Stimulated activated effector memory CD8-positive, alpha-beta T cell treated with anti-CD3 and anti-CD28 coated beads, Interleukin-12 subunit alpha, Interleukin-12 subunit beta, amount 100 ng/mL, for 72 hours (primary cell): ENCODE data around the gene SFMBT2.

Experiments used
- ATAC-seq: fragments of 150-1000 bp; cut with Tn5 transposase; 2 replicates; pipeline ENCODE4 v1.10.0; 2021
- DNase-seq, 2 donors: peaks; one replicate each; pipeline ENCODE4 v3.0.0; 2021 to 2022; ENCODE audit warnings: low spot score in 2 of 2
- H3K27ac Mint-ChIP-seq: one replicate; pipeline ENCODE4 v1.8.0; 2022; ENCODE audit warnings: mild to moderate bottlenecking, mixed read lengths
- H3K36me3 Mint-ChIP-seq: one replicate; pipeline ENCODE4 v1.8.0; 2022; ENCODE audit warnings: mild to moderate bottlenecking, mixed read lengths
- H3K4me1 Mint-ChIP-seq: one replicate; pipeline ENCODE4 v1.8.0; 2022; ENCODE audit warnings: mixed read lengths
- H3K4me3 Mint-ChIP-seq: one replicate; pipeline ENCODE4 v1.8.0; 2022; ENCODE audit warnings: mild to moderate bottlenecking, mixed read lengths
- H3K9me3 Mint-ChIP-seq: one replicate; pipeline ENCODE4 v1.8.0; 2022; ENCODE audit warnings: mixed read lengths

Gene SFMBT2

GRCh38 chr10:7340179-7340874 is 70.5 kb downstream of the SFMBT2 start:
- Mint-ChIP-seq H3K27ac (peak overlapping the region; percentile 86), H3K4me3 (no peak overlapping the region), H3K9me3 (no peaks in the 10 kb centered on the region), H3K36me3 (peaks cover 45% of the 10 kb centered on the region), H3K4me1 (peaks cover 54% of the 10 kb centered on the region)
- DNase-seq (no peak), ATAC-seq (peak; percentile 60)

GRCh38 chr10:7339510-7339909 is 71.3 kb downstream of the SFMBT2 start:
- DNase-seq, result no peak
- H3K4me3 Mint-ChIP-seq, result no peak overlapping the region
- peaks cover 45% of the 10 kb centered on the region for H3K36me3 Mint-ChIP-seq
- H3K4me1 Mint-ChIP-seq, result peaks cover 59% of the 10 kb centered on the region
- no peaks in the 10 kb centered on the region for H3K9me3 Mint-ChIP-seq
- no peak for ATAC-seq
- H3K27ac Mint-ChIP-seq, result peak overlapping the region; percentile 86

GRCh38 chr10:7338469-7338868 is 72.4 kb downstream of the SFMBT2 start:
- Mint-ChIP-seq H3K4me3 (no peak overlapping the region), H3K4me1 (peaks cover 69% of the 10 kb centered on the region), H3K36me3 (peaks cover 45% of the 10 kb centered on the region), H3K9me3 (no peaks in the 10 kb centered on the region), H3K27ac (no peak overlapping the region)
- peak; percentile 51 for ATAC-seq
- DNase-seq, result no peak

GRCh38 chr10:7337431-7338171 is 73.2 kb downstream of the SFMBT2 start:
- ATAC-seq (peak; percentile 70), DNase-seq (no peak)
- H3K4me1 Mint-ChIP-seq, result peaks cover 69% of the 10 kb centered on the region
- peak overlapping the region; percentile 87 for H3K27ac Mint-ChIP-seq
- peaks cover 45% of the 10 kb centered on the region for H3K36me3 Mint-ChIP-seq
- no peaks in the 10 kb centered on the region for H3K9me3 Mint-ChIP-seq
- peak overlapping the region; percentile 28 for H3K4me3 Mint-ChIP-seq

- H3K4me3 Mint-ChIP-seq, result no peak overlapping the region
- peaks cover 80% of the 10 kb centered on the region for H3K4me1 Mint-ChIP-seq
- no peak for ATAC-seq
- H3K27ac Mint-ChIP-seq, result peak overlapping the region; percentile 12
- peaks cover 32% of the 10 kb centered on the region for H3K36me3 Mint-ChIP-seq
- DNase-seq, result no peak
- no peaks in the 10 kb centered on the region for H3K9me3 Mint-ChIP-seq
These were observed 74.9 kb downstream of the SFMBT2 start for GRCh38 chr10:7335977-7336376.

GRCh38 chr10:7334642-7334964 is 76.2 kb downstream of the SFMBT2 start:
- Mint-ChIP-seq H3K4me1 (peaks cover 80% of the 10 kb centered on the region), H3K9me3 (no peaks in the 10 kb centered on the region), H3K36me3 (peaks cover 26% of the 10 kb centered on the region), H3K27ac (peak overlapping the region; percentile 68), H3K4me3 (no peak overlapping the region)
- DNase-seq, result no peak
- ATAC-seq, result no peak

- Mint-ChIP-seq H3K36me3 (peaks cover 31% of the 10 kb centered on the region), H3K4me3 (no peak overlapping the region), H3K27ac (peak overlapping the region; percentile 68), H3K9me3 (no peaks in the 10 kb centered on the region), H3K4me1 (peaks cover 78% of the 10 kb centered on the region)
- no peak for DNase-seq
- ATAC-seq, result no peak
These were observed 76.7 kb downstream of the SFMBT2 start for GRCh38 chr10:7333961-7334641.

GRCh38 chr10:7329219-7329618 is 81.6 kb downstream of the SFMBT2 start:
- Mint-ChIP-seq H3K4me1 (peaks cover 45% of the 10 kb centered on the region), H3K36me3 (peaks cover 7% of the 10 kb centered on the region), H3K4me3 (no peak overlapping the region)

GRCh38 chr10:7327885-7328284 is 82.9 kb downstream of the SFMBT2 start:
- ATAC-seq (no peak), DNase-seq (no peak)
- Mint-ChIP-seq H3K36me3 (peaks cover 7% of the 10 kb centered on the region), H3K9me3 (no peaks in the 10 kb centered on the region), H3K4me3 (no peak overlapping the region), H3K4me1 (peaks cover 42% of the 10 kb centered on the region), H3K27ac (no peak overlapping the region)

More at GRCh38 chr10:7329219-7329618, 81.6 kb downstream of the SFMBT2 start:
- ATAC-seq (peak; percentile 26), DNase-seq (no peak)
- Mint-ChIP-seq H3K9me3 (no peaks in the 10 kb centered on the region), H3K27ac (no peak overlapping the region)

- no peak for DNase-seq
- ATAC-seq, result no peak
- peaks cover 39% of the 10 kb centered on the region for H3K4me1 Mint-ChIP-seq
- H3K27ac Mint-ChIP-seq, result no peak overlapping the region
- no peak overlapping the region for H3K4me3 Mint-ChIP-seq
- peaks cover 14% of the 10 kb centered on the region for H3K36me3 Mint-ChIP-seq
- H3K9me3 Mint-ChIP-seq, result peaks cover 5% of the 10 kb centered on the region
These were observed 88.2 kb downstream of the SFMBT2 start for GRCh38 chr10:7322623-7323022.

GRCh38 chr10:7320072-7320471 is 90.8 kb downstream of the SFMBT2 start:
- peaks cover 14% of the 10 kb centered on the region for H3K36me3 Mint-ChIP-seq
- H3K9me3 Mint-ChIP-seq, result peaks cover 5% of the 10 kb centered on the region
- H3K27ac Mint-ChIP-seq, result peak overlapping the region; percentile 78
- DNase-seq, result no peak
- H3K4me3 Mint-ChIP-seq, result peak overlapping the region; percentile 0
- no peak for ATAC-seq
- H3K4me1 Mint-ChIP-seq, result peaks cover 55% of the 10 kb centered on the region

GRCh38 chr10:7319632-7320031 is 91.2 kb downstream of the SFMBT2 start:
- peak overlapping the region; percentile 0 for H3K4me3 Mint-ChIP-seq
- H3K27ac Mint-ChIP-seq, result peak overlapping the region; percentile 78
- DNase-seq (no peak), ATAC-seq (no peak)
- H3K36me3 Mint-ChIP-seq, result peaks cover 14% of the 10 kb centered on the region
- H3K4me1 Mint-ChIP-seq, result peaks cover 59% of the 10 kb centered on the region
- peaks cover 5% of the 10 kb centered on the region for H3K9me3 Mint-ChIP-seq

GRCh38 chr10:7318836-7319235 is 92.0 kb downstream of the SFMBT2 start:
- Mint-ChIP-seq H3K4me1 (peaks cover 60% of the 10 kb centered on the region), H3K27ac (no peak overlapping the region), H3K36me3 (peaks cover 14% of the 10 kb centered on the region), H3K9me3 (peaks cover 5% of the 10 kb centered on the region), H3K4me3 (no peak overlapping the region)
- no peak for ATAC-seq
- no peak for DNase-seq

GRCh38 chr10:7317786-7318446 is 92.9 kb downstream of the SFMBT2 start:
- H3K9me3 Mint-ChIP-seq, result peaks cover 5% of the 10 kb centered on the region
- no peak for ATAC-seq
- peaks cover 21% of the 10 kb centered on the region for H3K36me3 Mint-ChIP-seq
- peaks cover 65% of the 10 kb centered on the region for H3K4me1 Mint-ChIP-seq
- no peak for DNase-seq
- no peak overlapping the region for H3K27ac Mint-ChIP-seq
- H3K4me3 Mint-ChIP-seq, result no peak overlapping the region

GRCh38 chr10:7316839-7317238 is 94.0 kb downstream of the SFMBT2 start:
- Mint-ChIP-seq H3K36me3 (peaks cover 19% of the 10 kb centered on the region), H3K9me3 (no peaks in the 10 kb centered on the region), H3K4me1 (peaks cover 76% of the 10 kb centered on the region), H3K27ac (peak overlapping the region; percentile 90), H3K4me3 (no peak overlapping the region)
- no peak for DNase-seq
- ATAC-seq, result no peak
